OCI-LY3 (cell line): ENCODE data around the gene MRPL39.

ENCODE experiments used
- H2AFZ ChIP-seq: fragments of 200-600, 300-600 bp; shearing (Covaris generic); 2 replicates; pipeline ENCODE4 v1.6.0; 2014; ENCODE audit warnings: antibody characterized with exemption, low read depth, low read length
- H3K27ac ChIP-seq: fragments of 200-600, 300-600 bp; sonication (generic); 2 replicates; pipeline ENCODE4 v1.5.1; 2014; ENCODE audit warnings: mild to moderate bottlenecking, low read length, moderate library complexity, mixed read lengths
- H3K27me3 ChIP-seq: fragments of 200-600, 300-600 bp; sonication (generic); 2 replicates; pipeline ENCODE4 v1.6.1; 2014; ENCODE audit warnings: low read depth, low read length, mixed read lengths
- H3K36me3 ChIP-seq: fragments of 200-600, 300-600 bp; sonication (generic); replicated peaks from 2 replicates; pipeline ENCODE3; 2014; ENCODE audit warnings: low read depth, low read length, mixed read lengths
- H3K4me1 ChIP-seq: fragments of 300-600, 200-600 bp; sonication (generic); 2 replicates; pipeline ENCODE4 v1.6.1; 2014; ENCODE audit warnings: low read length, mixed read lengths
- H3K4me2 ChIP-seq: fragments of 200-600, 300-600 bp; sonication (generic); 2 replicates; pipeline ENCODE4 v1.6.1; 2014; ENCODE audit warnings: low read length, mixed read lengths
- H3K4me3 ChIP-seq: fragments of 300-600, 200-600 bp; sonication (generic); 2 replicates; pipeline ENCODE4 v1.5.1; 2014; ENCODE audit warnings: antibody characterized with exemption, mild to moderate bottlenecking, low read length, moderate library complexity
- H3K79me2 ChIP-seq: fragments of 300-600, 200-600 bp; shearing (Covaris generic); 2 replicates; pipeline ENCODE4 v1.6.1; 2014; ENCODE audit warnings: mild to moderate bottlenecking, low read length, mixed read lengths
- H3K9ac ChIP-seq: fragments of 300-600, 200-600 bp; shearing (Covaris generic); 2 replicates; pipeline ENCODE4 v1.6.0; 2014; ENCODE audit warnings: mild to moderate bottlenecking, low read length, moderate library complexity
- H3K9me3 ChIP-seq: fragments of 200-600, 300-600 bp; shearing (Covaris generic); 2 replicates; pipeline ENCODE4 v1.6.1; 2014; ENCODE audit warnings: low read length, mixed read lengths; ENCODE audit not compliant: insufficient read depth
- H4K20me1 ChIP-seq: fragments of 200-600, 300-600 bp; sonication (generic); 2 replicates; pipeline ENCODE4 v1.6.1; 2016; ENCODE audit warnings: low read length, mixed read lengths; ENCODE audit not compliant: insufficient read depth
- EZH2phosphoT487 ChIP-seq: fragments of 200-600 bp; shearing (Covaris generic); IDR thresholded peaks from 2 replicates; pipeline ENCODE4 v1.6.1; 2018; ENCODE audit warnings: antibody characterized with exemption, mixed run types, low read depth
- TF ChIP-seq, protein P1 (sequence below): fragments of 200-600, 300-600 bp; sonication (generic); IDR thresholded peaks from 2 replicates; pipeline ENCODE4 v1.5.1; 2014; ENCODE audit warnings: antibody characterized with exemption, low read length, low read depth

The MRPL39 gene

DNA sequence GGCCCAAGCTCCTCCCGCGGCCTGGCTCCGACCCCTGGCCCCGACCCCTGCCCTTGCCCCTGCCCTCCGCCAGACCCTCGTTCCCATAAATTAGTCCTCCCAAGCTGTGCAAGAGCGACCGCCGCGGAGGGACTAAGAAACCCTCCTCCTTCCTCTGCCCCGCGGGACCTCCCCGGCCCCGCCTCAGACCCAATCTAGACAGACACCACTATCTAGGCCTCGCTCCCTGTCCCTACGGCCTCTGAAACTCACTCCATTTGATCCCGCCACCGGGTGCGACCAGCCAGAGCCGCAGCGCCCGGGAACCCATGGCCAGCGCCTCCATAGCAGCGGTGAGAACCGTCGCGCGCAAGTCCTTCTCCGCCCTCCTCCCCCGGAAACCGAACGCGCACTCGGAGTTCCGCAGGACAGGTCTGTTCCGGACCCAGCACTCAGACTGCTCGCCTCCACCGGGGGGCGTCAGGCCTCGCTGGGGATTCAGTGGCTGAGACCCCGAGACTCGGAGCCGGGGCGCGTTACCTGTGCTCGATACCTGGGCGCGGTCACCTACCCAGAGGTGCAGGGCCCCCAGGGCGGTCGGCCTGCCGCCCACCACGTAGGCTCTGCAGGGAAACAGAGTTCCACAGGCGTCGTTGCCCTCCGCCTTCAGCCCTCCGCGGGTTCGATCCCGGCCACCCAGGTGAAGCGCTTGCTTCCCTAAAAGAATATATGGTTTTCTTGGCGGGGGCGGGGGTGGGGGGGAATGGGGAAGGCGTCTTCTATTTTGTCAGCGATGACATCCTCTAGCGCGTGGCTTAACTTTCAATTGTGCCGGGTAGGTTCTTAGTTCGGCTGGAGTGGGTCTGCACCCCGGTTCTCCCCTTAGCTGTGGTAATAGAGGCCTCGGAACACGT, at the start of gene MRPL39:
MRPL39 (minus strand) TSS at position 331 of the 893 bp plus-strand sequence; CDS start at position 325, 6 bp downstream.
- Histone ChIP-seq H3K36me3 (peaks cover 25% of the 10 kb centered on the region), H3K4me3 (peak within 1 kb of the TSS; percentile 97), H4K20me1 (no peaks in the 10 kb centered on the region), H3K27ac (peak within 1 kb of the TSS; percentile 55), H3K9me3 (no peaks in the 10 kb centered on the region), H3K27me3 (no peaks in the 10 kb centered on the region), H3K79me2 (peaks cover 32% of the 10 kb centered on the region), H2AFZ (peak within 1 kb of the TSS; percentile 96), H3K4me1 (peaks cover 17% of the 10 kb centered on the region), H3K4me2 (peak within 1 kb of the TSS; percentile 96), H3K9ac (peak within 1 kb of the TSS; percentile 91)
- TF ChIP-seq, protein P1, sequence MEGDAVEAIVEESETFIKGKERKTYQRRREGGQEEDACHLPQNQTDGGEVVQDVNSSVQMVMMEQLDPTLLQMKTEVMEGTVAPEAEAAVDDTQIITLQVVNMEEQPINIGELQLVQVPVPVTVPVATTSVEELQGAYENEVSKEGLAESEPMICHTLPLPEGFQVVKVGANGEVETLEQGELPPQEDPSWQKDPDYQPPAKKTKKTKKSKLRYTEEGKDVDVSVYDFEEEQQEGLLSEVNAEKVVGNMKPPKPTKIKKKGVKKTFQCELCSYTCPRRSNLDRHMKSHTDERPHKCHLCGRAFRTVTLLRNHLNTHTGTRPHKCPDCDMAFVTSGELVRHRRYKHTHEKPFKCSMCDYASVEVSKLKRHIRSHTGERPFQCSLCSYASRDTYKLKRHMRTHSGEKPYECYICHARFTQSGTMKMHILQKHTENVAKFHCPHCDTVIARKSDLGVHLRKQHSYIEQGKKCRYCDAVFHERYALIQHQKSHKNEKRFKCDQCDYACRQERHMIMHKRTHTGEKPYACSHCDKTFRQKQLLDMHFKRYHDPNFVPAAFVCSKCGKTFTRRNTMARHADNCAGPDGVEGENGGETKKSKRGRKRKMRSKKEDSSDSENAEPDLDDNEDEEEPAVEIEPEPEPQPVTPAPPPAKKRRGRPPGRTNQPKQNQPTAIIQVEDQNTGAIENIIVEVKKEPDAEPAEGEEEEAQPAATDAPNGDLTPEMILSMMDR = peak; percentile 62
- no peak for TF ChIP-seq EZH2phosphoT487

DNA sequence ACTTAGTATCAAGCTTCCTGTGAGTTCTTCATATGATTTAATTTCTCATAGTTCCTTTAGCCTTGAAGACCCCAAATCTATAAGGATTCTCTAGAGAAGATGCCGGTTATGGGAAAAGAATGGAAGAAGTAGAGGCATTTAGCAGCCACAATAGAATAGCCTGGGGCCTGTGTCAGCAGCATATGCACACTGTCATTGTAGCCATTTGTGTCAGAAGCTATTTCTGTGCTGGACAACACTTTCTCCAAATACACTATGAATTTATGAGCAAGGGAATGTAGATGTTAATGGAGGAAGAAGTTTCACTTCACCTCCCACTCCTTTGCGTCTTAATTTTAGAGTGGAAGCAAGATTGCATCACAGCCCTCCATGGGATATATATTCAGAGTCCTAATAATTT, 49.1 kb upstream of the MRPL39 start:
- Histone ChIP-seq H3K27ac (no peak overlapping the region), H2AFZ (no peak overlapping the region), H3K9ac (no peak overlapping the region), H3K4me1 (no peaks in the 10 kb centered on the region), H3K9me3 (no peaks in the 10 kb centered on the region), H3K79me2 (no peaks in the 10 kb centered on the region), H3K4me3 (no peak overlapping the region), H3K4me2 (no peak overlapping the region), H4K20me1 (no peaks in the 10 kb centered on the region), H3K36me3 (no peaks in the 10 kb centered on the region), H3K27me3 (no peaks in the 10 kb centered on the region)
- TF ChIP-seq, protein P1 = no peak
- TF ChIP-seq EZH2phosphoT487 = no peak

DNA sequence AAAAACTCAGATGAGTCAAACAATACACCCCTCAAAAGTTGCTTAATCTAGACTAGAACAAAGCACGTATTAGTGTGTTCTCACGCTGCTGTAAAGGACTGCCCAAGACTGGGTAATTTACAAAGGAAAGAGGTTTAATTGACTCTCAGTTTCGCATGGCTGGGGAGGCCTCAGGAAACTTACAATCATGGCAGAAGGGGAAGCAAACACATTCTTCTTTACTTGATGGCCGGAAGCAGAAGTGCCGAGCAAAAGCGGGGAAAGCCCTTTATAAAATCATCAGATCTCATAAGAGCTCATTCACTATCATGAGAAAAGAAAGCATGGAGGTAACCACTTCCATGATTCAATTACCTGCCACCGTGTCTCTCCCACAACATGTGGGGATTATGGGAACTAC, 41.9 kb upstream of the MRPL39 start:
- Histone ChIP-seq H3K4me1 (no peaks in the 10 kb centered on the region), H3K9me3 (no peaks in the 10 kb centered on the region), H3K27me3 (no peaks in the 10 kb centered on the region), H4K20me1 (no peaks in the 10 kb centered on the region), H3K36me3 (no peaks in the 10 kb centered on the region), H2AFZ (no peak overlapping the region), H3K4me3 (no peak overlapping the region), H3K4me2 (no peak overlapping the region), H3K9ac (no peak overlapping the region), H3K79me2 (no peaks in the 10 kb centered on the region), H3K27ac (no peak overlapping the region)
- TF ChIP-seq, protein P1 = no peak
- TF ChIP-seq EZH2phosphoT487 = no peak

DNA sequence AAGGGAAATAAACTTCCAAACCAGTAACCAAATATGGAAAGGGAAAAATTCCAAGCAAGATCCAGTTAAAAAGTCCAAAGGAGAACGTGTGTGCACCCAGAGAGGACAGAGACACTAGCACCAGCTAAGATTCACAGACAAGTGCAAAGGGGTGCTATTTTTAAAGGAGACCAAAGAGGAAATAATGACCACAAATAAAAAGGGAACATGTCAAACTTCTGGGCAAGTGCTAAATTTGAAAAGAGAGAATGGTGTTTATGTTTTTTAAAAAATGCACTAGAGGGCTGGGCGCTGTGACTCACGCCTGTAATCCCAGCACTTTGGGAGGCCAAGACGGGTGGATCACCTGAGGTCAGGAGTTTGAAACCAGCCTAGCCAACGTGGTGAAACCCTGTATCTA, 40.4 kb upstream of the MRPL39 start:
- Histone ChIP-seq H3K4me1 (no peaks in the 10 kb centered on the region), H2AFZ (no peak overlapping the region), H3K4me2 (no peak overlapping the region), H3K79me2 (no peaks in the 10 kb centered on the region), H3K36me3 (no peaks in the 10 kb centered on the region), H3K27ac (no peak overlapping the region), H4K20me1 (no peaks in the 10 kb centered on the region), H3K4me3 (no peak overlapping the region), H3K27me3 (no peaks in the 10 kb centered on the region), H3K9me3 (no peaks in the 10 kb centered on the region), H3K9ac (no peak overlapping the region)
- TF ChIP-seq EZH2phosphoT487 = no peak
